Measurements from ENCODE around the gene ERAP2.

DNA sequence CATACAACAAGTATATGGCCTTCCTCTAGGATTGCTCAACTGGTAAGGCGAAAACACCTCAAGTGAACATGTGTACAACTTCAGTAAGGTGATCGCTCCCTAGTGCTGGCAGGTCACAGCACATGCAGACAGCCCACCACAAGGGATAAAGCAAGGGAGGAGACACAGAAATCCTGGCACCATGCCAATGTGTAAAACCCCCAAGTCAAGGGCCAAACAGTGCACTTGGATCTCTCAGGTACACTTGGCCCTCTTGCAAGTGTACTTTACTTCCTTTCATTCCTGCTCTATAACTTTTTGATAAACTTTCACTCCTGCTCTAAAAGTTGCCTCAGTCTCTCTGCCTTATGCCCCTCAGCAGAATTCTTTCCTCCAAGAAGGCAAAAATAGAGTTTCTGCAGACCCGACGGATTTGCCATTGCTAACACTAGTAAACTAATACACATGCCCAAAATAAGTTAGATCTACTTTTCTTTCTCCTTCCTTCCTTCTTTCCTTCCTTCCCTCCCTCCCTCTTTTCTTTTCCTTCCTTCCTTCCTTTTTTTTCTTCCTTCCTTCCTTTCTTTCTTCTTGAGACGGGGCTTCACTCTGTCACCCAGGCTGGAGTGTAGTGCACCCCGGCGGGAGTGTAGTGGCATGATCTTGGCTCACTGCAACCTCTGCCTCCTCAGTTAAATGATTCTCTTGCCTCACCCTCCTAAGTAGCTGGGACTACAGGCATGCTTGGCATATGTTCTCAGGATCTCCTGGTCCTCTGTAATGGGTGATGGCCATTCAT, 52.8 kb downstream of the ERAP2 start:
- TF ChIP-seq POLR2A (IDR thresholded peaks at IDR 0.05) (no peak), EP300 (IDR thresholded peaks at IDR 0.05; ENCODE audit: low read depth) (no peak)
- TF ChIP-seq, protein P1, sequence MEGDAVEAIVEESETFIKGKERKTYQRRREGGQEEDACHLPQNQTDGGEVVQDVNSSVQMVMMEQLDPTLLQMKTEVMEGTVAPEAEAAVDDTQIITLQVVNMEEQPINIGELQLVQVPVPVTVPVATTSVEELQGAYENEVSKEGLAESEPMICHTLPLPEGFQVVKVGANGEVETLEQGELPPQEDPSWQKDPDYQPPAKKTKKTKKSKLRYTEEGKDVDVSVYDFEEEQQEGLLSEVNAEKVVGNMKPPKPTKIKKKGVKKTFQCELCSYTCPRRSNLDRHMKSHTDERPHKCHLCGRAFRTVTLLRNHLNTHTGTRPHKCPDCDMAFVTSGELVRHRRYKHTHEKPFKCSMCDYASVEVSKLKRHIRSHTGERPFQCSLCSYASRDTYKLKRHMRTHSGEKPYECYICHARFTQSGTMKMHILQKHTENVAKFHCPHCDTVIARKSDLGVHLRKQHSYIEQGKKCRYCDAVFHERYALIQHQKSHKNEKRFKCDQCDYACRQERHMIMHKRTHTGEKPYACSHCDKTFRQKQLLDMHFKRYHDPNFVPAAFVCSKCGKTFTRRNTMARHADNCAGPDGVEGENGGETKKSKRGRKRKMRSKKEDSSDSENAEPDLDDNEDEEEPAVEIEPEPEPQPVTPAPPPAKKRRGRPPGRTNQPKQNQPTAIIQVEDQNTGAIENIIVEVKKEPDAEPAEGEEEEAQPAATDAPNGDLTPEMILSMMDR (IDR thresholded peaks at IDR 0.05): no peak

All from transverse colon (tissue), 3 donors.